Upper lobe of left lung (tissue), 6 donors: ENCODE results near the gene IRF3. TPM values are rescaled to one million over a fixed set of nuclear protein-coding genes. Genes with fewer than 3 reads are reported as not detected.

Experiments
- ATAC-seq, 2 donors: fragments of 200-7000 bp; cut with Tn5 transposase; one replicate each; pipeline ENCODE4 v1.9.1; 2022; ENCODE audit warnings: mild to moderate bottlenecking in 2 of 2, moderate library complexity in 2 of 2; ENCODE audit not compliant: low FRiP score in 2 of 2
- DNase-seq, 2 donors: peaks; one replicate each; pipeline ENCODE4 v3.0.0-alpha.2; 2019 to 2020
- H3K27ac ChIP-seq, 4 donors: fragments of 200-600 bp; sonication (generic); one replicate each; pipeline ENCODE4 v1.5.1; 2016 to 2019
- H3K27me3 ChIP-seq, 4 donors: fragments of 200-600 bp; sonication (generic); one replicate each; pipeline ENCODE4 v1.5.1; 2017 to 2019
- H3K36me3 ChIP-seq, 4 donors: fragments of 200-600 bp; sonication (generic); one replicate each; pipeline ENCODE4 v1.5.1; 2016 to 2019
- H3K4me1 ChIP-seq, 4 donors: fragments of 200-600 bp; sonication (generic); one replicate each; pipeline ENCODE4 v1.5.1; 2018 to 2019
- H3K4me3 ChIP-seq, 4 donors: fragments of 200-600 bp; sonication (generic); one replicate each; pipeline ENCODE4 v1.5.1; 2017 to 2019; ENCODE audit warnings: mild to moderate bottlenecking in 2 of 4, moderate library complexity in 1 of 4
- H3K9me3 ChIP-seq, 4 donors: fragments of 200-600 bp; sonication (generic); one replicate each; pipeline ENCODE4 v1.5.1; 2018 to 2019
- EP300 ChIP-seq, 4 donors: sonication (generic); formaldehyde crosslinking; IDR thresholded peaks; one replicate each; pipeline ENCODE4 v1.5.1; 2017; ENCODE audit warnings: antibody characterized with exemption in 4 of 4, control low read depth in 2 of 4
- POLR2A ChIP-seq, 4 donors: fragments of 450-650 bp; IDR thresholded peaks; one replicate each; pipeline ENCODE4 v1.5.1; 2016 to 2017; ENCODE audit warnings: antibody characterized with exemption in 4 of 4, mild to moderate bottlenecking in 2 of 4
- POLR2AphosphoS5 ChIP-seq, 2 donors: sonication (generic); formaldehyde crosslinking; IDR thresholded peaks; one replicate each; pipeline ENCODE4 v1.5.1; 2017; ENCODE audit warnings: antibody characterized with exemption in 2 of 2
- WGBS, 2 donors: methylation state at CpG; one replicate each; pipeline ENCODE4 v1.1.5; 2017 to 2018; 5-methylcytosine and 5-hydroxymethylcytosine counted together
- total RNA-seq, 6 donors: library from RNA; depleted of rRNA in 4 of 6; stranded (reverse); fragments of >200 nt in 4 of 6; gene quantifications; one replicate each; pipeline versions ENCODE4 v1.1.0 to v1.2.1, GENCODE V29; 2016 to 2021
- TF ChIP-seq, protein P1 (sequence below), 6 experiments: fragments of 450-650 bp in 4 of 6; fragments of 200-600 bp in 2 of 6; sonication (generic) in 2 of 6; IDR thresholded peaks; one replicate each; pipeline ENCODE4 v1.5.1; 2016 to 2019; ENCODE audit warnings: antibody characterized with exemption in 6 of 6
- donor health status: DM: no; HTN: no; CAD: no; lungs with moderate emphysema.
- donor health status: DM: no; HTN: yes; CAD: no; lungs with severe emphysema.

The IRF3 gene
- total RNA-seq, 6 donors from 2014 or later = 50.5 to 210 (median 99.1) TPM

DNA sequence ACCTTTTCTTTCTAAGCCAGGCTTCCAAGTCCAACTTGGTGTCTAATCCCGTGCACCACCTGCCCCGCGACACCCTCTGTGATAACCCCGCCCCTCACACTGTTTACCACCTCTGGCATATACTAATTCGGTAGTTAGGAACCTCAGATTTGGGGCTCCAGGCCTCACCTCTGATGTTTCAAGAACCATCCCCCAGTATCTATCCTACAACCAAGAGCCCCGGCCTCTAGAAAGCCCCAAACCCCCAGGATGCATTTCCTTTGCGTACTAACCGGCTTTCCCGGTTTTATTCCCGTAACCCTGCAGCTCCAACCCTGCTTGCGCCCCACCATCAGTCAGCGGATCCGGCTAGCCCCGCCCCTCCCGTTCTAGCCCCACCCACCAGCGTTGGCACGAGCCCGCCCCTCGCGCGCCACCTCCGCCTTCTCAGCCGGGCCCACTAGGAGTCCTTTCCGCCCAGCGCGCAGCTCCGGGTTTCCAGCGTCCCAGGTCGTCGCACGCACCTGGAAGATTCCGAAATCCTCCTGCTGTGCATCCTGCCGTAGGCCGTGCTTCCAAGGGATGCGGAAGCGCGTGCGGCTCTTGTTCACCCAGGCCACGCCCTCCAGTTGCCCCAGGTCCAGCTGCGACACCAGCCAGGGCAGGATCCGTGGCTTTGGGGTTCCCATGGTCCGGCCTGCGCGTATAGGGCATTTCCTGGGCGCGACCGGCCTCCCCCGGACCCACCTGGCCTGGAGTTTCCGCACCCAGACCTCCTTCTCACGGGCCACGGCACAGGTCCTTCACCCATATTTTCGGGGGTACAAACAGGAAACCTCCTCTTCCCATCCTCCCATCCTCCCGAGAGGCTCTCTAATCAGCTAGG lies 1.3 kb downstream of the IRF3 start:
- peak; percentile 94 to 97 for DNase-seq
- no peaks in the 10 kb centered on the region for H3K27me3 ChIP-seq
- no peaks in the 10 kb centered on the region for H3K9me3 ChIP-seq
- 0 to 1% methylated on average over 23 to 43 of the region's 53 CpGs for WGBS, 2 donors
- H3K36me3 ChIP-seq = peaks cover 4 to 39% (median 33%) of the 10 kb centered on the region in 4 donors
- ATAC-seq = peak; percentile 92
- peak overlapping the region; percentile 82 to 93 (median 86) for H3K27ac ChIP-seq
- TF ChIP-seq EP300 (IDR thresholded peaks at IDR 0.05) (no peak), POLR2AphosphoS5 (IDR thresholded peaks at IDR 0.05) (peak; percentile 52 to 88), POLR2A (IDR thresholded peaks at IDR 0.05) (peak in 2 of 4 donors; percentile 48 to 69)
- TF ChIP-seq, protein P1, sequence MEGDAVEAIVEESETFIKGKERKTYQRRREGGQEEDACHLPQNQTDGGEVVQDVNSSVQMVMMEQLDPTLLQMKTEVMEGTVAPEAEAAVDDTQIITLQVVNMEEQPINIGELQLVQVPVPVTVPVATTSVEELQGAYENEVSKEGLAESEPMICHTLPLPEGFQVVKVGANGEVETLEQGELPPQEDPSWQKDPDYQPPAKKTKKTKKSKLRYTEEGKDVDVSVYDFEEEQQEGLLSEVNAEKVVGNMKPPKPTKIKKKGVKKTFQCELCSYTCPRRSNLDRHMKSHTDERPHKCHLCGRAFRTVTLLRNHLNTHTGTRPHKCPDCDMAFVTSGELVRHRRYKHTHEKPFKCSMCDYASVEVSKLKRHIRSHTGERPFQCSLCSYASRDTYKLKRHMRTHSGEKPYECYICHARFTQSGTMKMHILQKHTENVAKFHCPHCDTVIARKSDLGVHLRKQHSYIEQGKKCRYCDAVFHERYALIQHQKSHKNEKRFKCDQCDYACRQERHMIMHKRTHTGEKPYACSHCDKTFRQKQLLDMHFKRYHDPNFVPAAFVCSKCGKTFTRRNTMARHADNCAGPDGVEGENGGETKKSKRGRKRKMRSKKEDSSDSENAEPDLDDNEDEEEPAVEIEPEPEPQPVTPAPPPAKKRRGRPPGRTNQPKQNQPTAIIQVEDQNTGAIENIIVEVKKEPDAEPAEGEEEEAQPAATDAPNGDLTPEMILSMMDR (IDR thresholded peaks at IDR 0.05) = peak in 5 of 6 experiments; percentile 38 to 70 (median 47)
- peak overlapping the region; percentile 63 to 80 (median 72) for H3K4me3 ChIP-seq
- H3K4me1 ChIP-seq = peaks cover 17 to 29% (median 20%) of the 10 kb centered on the region in 4 donors

DNA sequence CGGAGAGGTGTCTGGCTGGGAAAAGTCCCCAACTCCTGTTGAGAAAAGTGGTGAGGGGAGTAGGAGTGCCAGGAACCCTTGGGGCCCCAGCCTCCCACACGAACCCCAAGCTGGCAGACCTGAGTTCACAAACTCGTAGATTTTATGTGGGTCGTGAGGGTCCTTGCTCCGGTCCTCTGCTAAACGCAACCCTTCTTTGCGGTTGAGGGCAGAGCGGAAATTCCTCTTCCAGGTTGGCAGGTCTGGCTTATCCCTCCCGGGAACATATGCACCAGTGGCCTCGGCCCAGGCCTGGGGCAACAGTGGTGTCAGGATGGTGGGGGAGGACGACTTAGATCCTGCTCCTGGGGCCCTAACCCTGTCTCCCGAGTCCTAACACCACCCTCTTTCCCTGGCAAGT lies 2.4 kb downstream of the IRF3 start:
- WGBS, 2 donors = 83 to 91% methylated on average over 7 to 12 of the region's 12 CpGs
- peak in 1 of 2 donors; percentile 15 for DNase-seq
- TF ChIP-seq, protein P1 (IDR thresholded peaks at IDR 0.05) = no peak
- TF ChIP-seq POLR2A (IDR thresholded peaks at IDR 0.05) = no peak
- TF ChIP-seq EP300 (IDR thresholded peaks at IDR 0.05) = no peak
- TF ChIP-seq POLR2AphosphoS5 (IDR thresholded peaks at IDR 0.05) = no peak

DNA sequence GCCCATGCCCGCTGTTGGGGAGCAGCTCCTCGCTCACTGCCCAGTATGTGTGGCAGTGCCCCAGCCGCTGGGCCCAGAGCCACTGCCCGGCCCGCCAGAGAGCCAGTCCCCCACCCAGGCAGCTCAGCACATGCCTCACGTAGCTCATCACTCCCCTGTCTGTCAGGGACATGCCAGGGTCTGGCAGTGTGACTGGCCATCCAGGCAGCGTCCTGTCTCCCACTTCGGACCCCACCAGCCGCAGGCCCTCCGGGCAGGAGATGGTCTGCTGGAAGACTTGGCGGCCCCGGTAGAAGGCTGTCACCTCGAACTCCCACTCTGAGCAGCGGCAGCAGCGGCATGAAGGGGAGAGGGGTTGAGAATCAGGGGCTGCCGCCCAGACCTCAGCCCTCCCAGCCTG lies 3.6 kb downstream of the IRF3 start:
- no peaks in the 10 kb centered on the region for H3K9me3 ChIP-seq
- ATAC-seq (no peak), DNase-seq (peak in 1 of 2 donors; percentile 69)
- H3K4me3 ChIP-seq = no peak overlapping the region
- peaks cover 10 to 63% (median 57%) of the 10 kb centered on the region in 4 donors for H3K36me3 ChIP-seq
- TF ChIP-seq POLR2A (IDR thresholded peaks at IDR 0.05) (no peak), POLR2AphosphoS5 (IDR thresholded peaks at IDR 0.05) (no peak), EP300 (IDR thresholded peaks at IDR 0.05) (no peak)
- TF ChIP-seq, protein P1 (IDR thresholded peaks at IDR 0.05) = no peak
- WGBS, 2 donors = 96 to 100% methylated on average over 1 to 16 of the region's 16 CpGs
- no peak overlapping the region for H3K27ac ChIP-seq
- peaks cover 17 to 29% (median 20%) of the 10 kb centered on the region in 4 donors for H3K4me1 ChIP-seq
- H3K27me3 ChIP-seq = no peaks in the 10 kb centered on the region

More for the DNA sequence above, 2.4 kb downstream of the IRF3 start:
- Histone ChIP-seq H3K4me3 (peak overlapping the region in 2 of 4 donors; percentile 72 to 73), H3K27me3 (no peaks in the 10 kb centered on the region), H3K27ac (peak overlapping the region in 3 of 4 donors; percentile 82 to 93 (median 90)), H3K36me3 (peaks cover 10 to 51% (median 45%) of the 10 kb centered on the region in 4 donors), H3K4me1 (peaks cover 17 to 29% (median 20%) of the 10 kb centered on the region in 4 donors), H3K9me3 (no peaks in the 10 kb centered on the region)
- ATAC-seq = no peak

DNA sequence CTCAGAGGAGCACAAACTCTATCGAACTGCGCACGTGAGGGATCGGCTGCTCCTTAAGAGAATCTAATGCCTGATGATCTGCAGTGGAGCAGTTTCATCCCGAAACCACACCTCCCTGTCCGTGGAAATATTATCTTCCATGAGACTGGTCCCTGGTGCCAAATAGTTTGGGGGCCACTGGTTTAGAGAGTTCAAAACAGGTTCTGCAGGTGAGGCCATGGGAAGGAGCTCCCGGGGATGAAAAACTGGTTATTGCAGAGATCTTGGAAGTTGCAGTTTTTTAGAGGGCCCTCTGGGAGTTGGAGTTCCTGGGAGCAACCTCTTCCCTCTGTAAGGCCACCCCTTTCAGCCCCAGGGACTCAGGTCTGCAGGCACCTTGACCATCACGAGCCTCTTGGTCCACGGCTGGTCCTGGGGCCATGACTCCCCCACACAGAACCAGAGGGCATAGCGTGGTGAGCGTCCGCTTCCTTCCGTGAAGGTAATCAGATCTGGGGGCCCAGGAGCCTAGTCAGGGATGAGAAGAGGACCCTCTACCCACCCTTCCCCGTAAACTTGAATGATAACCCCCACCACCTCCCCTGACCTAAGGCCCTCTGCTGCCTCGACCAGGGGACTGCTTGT lies 5.2 kb downstream of the IRF3 start:
- no peak for TF ChIP-seq EP300 (IDR thresholded peaks at IDR 0.05)
- TF ChIP-seq, protein P1 (IDR thresholded peaks at IDR 0.05) = no peak
- no peak for TF ChIP-seq POLR2A (IDR thresholded peaks at IDR 0.05)
- no peak for TF ChIP-seq POLR2AphosphoS5 (IDR thresholded peaks at IDR 0.05)
- WGBS, 2 donors = 85 to 96% methylated on average over 7 to 15 of the region's 15 CpGs
- no peak overlapping the region for H3K4me3 ChIP-seq
- no peak overlapping the region for H3K27ac ChIP-seq
- H3K36me3 ChIP-seq = peaks cover 25 to 79% (median 72%) of the 10 kb centered on the region in 4 donors
- no peak for ATAC-seq
- H3K4me1 ChIP-seq = peaks cover 9 to 17% (median 11%) of the 10 kb centered on the region in 4 donors
- no peaks in the 10 kb centered on the region for H3K9me3 ChIP-seq
- DNase-seq = no peak
- H3K27me3 ChIP-seq = no peaks in the 10 kb centered on the region
